Esophagus squamous epithelium (tissue), 4 donors: ENCODE results near the gene RPL28.

Source experiments
- CTCF ChIP-seq, 6 experiments: fragments of 450-650 bp in 4 of 6; fragments of 200-600 bp in 2 of 6; sonication (generic) in 2 of 6; IDR thresholded peaks; one replicate each; pipeline ENCODE4 v1.5.1; 2016 to 2019; ENCODE audit warnings: antibody characterized with exemption in 6 of 6, mild to moderate bottlenecking in 4 of 6, moderate library complexity in 4 of 6
- POLR2A ChIP-seq, 4 donors: fragments of 450-650 bp; IDR thresholded peaks; one replicate each; pipeline ENCODE4 v1.6.1; 2017; ENCODE audit warnings: antibody characterized with exemption in 4 of 4, mild to moderate bottlenecking in 4 of 4, moderate library complexity in 3 of 4

DNA sequence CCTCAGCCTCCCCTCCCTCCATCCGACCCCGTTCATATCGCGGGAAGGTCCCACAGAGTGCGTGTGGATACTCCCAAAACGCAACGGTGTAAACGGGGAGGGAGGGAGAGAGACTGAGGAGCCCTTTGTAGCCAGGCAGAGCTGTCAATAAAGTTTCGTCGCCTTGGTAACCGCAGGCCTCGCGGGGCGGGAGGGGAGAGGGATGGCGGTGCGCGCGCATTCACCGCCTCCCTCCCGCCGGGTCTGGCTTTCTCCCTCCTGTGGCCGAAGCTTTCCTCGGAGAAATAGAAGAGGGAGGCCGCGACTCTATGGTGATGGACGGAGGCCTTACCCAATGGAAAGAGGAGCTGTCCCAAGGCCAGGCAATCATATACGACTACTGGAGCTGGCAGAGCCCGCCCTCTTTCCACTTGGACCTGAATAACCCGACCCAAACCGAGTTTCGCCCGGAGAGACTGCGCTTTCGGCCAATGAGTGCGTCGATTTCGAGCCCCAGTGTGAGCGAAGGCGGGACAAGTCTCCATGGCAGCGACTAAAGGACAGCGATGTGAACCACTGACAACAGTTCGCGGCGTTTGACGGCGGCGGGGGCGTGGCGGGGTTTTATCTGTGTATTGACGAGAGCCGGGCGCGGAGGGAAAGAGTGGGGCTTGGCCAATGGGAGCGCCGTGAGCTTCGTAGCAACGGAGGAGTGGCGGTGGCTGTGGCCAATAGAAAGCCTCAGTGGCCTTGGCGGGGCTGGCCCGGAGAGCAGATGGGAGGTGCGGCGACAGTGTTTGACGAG is 46.4 kb upstream of the RPL28 start, which contains the start of gene KMT5C:
- TF ChIP-seq POLR2A (IDR thresholded peaks at IDR 0.05) (peak in 3 of 4 donors; percentile 28 to 95 (median 94)), CTCF (IDR thresholded peaks at IDR 0.05) (peak in 5 of 6 experiments; percentile 23 to 63 (median 51))
